Spleen (tissue), 7 donors: ENCODE results near the gene FAF1.

ENCODE experiments used
- CTCF ChIP-seq, 11 experiments: fragments of 200-600 bp in 7 of 11; fragments of 450-650 bp in 4 of 11; sonication (generic) in 4 of 11; IDR thresholded peaks in 8 of 11; conservative IDR thresholded peaks in 3 of 11; 1 replicate in 7 of 11; 2 replicates in 4 of 11; pipeline versions ENCODE4 v1.4.0 to v1.8.0; 2016 to 2021; ENCODE audit warnings: antibody characterized with exemption in 11 of 11, inconsistent platforms in 4 of 11, mild to moderate bottlenecking in 1 of 11
- POLR2AphosphoS5 ChIP-seq, 3 donors: sonication (generic); formaldehyde crosslinking; IDR thresholded peaks; one replicate each; pipeline ENCODE4 v1.5.1; 2017; ENCODE audit warnings: antibody characterized with exemption in 3 of 3
- donor health status: DM: no; HTN: no; CAD: no; lungs with moderate emphysema.
- donor health status: DM: no; HTN: no; CAD: no.
- donor health status: DM: no; HTN: no; CAD: no.

DNA sequence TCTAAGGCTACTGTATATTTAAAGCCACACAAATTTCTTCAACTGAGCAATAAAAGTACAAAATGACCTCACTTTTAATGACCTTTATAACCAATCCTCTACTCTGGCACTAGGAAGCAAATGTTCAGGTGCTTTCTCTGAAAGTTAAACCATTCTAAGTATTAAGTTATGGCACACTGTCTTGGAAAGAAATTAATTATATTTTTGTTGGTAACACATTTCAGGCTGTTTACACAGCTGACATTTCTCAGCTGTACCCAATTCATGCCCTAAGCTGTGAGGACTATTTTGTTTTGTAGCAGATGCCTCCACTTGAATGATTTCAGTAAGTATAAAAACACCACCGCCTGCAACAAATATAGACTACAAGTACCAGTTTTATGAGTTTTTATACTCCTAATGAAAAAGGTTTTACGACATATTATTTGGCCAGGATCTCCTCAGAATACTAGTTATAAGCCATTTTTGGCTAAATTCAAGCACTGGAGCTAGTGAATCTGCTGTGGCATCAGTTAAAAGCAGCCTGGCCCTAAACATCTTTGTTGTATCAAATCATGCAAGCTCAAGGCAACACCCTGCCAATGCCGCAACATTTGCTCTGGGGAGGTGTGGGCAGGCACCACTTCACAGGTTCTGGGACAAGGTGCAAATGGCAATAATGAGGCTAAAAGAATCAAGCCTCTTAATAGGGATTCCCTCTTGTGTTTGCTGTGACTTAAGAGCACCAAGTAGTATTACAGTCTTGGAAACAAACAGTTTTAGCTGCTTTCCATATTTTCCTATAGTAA lies 308.4 kb downstream of the FAF1 start:
- no peak for TF ChIP-seq POLR2AphosphoS5 (IDR thresholded peaks at IDR 0.05)
- TF ChIP-seq CTCF (IDR thresholded peaks at IDR 0.05 in 8 of 11, conservative IDR thresholded peaks at IDR 0.05 in 3 of 11) = no peak
